Measurements from ENCODE around the gene HAAO.

HAAO gene

DNA sequence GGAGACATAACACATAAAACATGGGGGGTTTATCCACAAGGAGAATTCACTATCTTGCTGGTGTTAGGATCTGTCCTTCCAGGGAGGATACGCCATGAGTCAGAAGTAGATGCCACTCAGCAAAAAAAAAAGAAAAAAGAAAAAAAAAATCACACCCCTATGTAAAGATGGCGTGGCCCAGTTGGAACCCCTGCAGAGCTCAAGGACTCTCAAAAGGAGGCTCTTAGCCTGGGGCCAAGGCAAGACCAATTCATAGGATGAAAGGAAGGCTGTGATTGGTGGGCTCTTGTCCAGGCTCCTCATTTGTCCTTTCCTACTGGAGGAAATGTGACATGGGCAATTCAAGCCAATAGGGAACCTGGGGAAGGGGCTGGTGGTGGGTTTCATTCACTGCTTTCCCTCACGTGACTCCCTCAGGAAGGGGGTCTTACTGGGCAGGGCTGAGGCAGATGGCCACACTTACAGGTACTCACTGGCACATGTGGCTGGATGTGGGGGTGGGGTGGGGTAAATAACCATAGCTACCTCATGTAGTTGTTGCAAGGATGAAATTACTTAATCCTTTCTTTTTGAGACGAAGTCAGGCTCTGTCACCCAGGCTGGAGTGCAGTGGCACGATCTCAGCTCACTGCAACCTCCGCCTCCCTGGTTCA lies 38.7 kb upstream of the HAAO start:
- no peak overlapping the region for H3K9ac ChIP-seq (ENCODE audit: low read depth in 1 of 2, low read length in 2 of 2)
- H3K4me3 ChIP-seq (ENCODE audit: low read length in 2 of 2): no peak overlapping the region
- H3K27ac ChIP-seq (ENCODE audit: low read depth in 2 of 2, low read length in 2 of 2): no peak overlapping the region
- H3K36me3 ChIP-seq (ENCODE audit: control insufficient read depth in 2 of 2, insufficient read depth in 2 of 2, low read length in 2 of 2): no peaks in the 10 kb centered on the region
- no peaks in the 10 kb centered on the region for H3K27me3 ChIP-seq (ENCODE audit: control insufficient read depth in 2 of 2, insufficient read depth in 2 of 2, low read length in 2 of 2)
- peaks cover 8 to 13% of the 10 kb centered on the region in 2 donors for H3K4me1 ChIP-seq (ENCODE audit: control insufficient read depth in 2 of 2, insufficient read depth in 2 of 2, low read length in 2 of 2)
- H3K9me3 ChIP-seq (ENCODE audit: control insufficient read depth in 2 of 2, low read length in 2 of 2): no peaks in the 10 kb centered on the region

DNA sequence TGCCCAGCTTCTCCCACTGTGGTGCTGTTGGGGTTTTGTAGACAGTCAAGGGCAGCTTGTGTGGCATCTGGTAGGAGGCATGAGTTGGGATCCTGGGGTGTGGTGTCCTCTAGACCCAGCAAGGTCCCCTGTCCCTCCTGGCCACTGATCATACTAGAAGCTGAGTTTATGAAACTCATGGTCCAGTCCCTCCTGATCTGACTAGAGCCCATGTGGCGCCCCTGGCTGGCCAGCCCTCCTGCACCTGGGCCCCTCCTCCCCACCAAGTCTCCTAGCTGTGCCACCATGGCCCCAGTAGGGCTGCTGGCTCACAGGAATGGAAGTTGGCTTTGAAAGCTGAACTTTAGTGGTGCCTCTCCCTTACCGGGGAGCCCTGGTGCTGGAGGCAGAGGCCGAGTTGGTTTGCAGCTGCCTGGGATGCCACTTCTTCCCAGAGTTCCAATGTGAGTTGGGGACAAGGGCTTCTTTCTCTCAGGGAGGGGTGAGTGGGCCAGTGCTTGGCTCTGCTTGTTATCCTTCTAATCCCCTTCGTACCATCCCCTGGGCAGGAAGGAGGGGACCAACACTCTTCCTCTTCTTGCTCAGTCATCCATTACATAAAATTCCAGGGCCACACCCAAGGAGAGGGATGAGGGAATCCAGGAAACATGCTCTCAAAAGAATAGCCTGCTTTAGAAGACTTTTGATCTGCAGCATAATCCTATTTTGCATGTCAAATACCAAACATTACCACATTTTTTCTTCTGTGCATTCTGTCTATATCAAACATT lies 37.5 kb upstream of the HAAO start:
- Histone ChIP-seq H3K27me3 (ENCODE audit: control insufficient read depth in 2 of 2, insufficient read depth in 2 of 2, low read length in 2 of 2) (no peaks in the 10 kb centered on the region), H3K4me1 (ENCODE audit: control insufficient read depth in 2 of 2, insufficient read depth in 2 of 2, low read length in 2 of 2) (peaks cover 8 to 13% of the 10 kb centered on the region in 2 donors), H3K9me3 (ENCODE audit: control insufficient read depth in 2 of 2, low read length in 2 of 2) (no peaks in the 10 kb centered on the region), H3K36me3 (ENCODE audit: control insufficient read depth in 2 of 2, insufficient read depth in 2 of 2, low read length in 2 of 2) (no peaks in the 10 kb centered on the region), H3K9ac (ENCODE audit: low read depth in 1 of 2, low read length in 2 of 2) (no peak overlapping the region), H3K27ac (ENCODE audit: low read depth in 2 of 2, low read length in 2 of 2) (peak overlapping the region; percentile 12 to 19), H3K4me3 (ENCODE audit: low read length in 2 of 2) (no peak overlapping the region)

DNA sequence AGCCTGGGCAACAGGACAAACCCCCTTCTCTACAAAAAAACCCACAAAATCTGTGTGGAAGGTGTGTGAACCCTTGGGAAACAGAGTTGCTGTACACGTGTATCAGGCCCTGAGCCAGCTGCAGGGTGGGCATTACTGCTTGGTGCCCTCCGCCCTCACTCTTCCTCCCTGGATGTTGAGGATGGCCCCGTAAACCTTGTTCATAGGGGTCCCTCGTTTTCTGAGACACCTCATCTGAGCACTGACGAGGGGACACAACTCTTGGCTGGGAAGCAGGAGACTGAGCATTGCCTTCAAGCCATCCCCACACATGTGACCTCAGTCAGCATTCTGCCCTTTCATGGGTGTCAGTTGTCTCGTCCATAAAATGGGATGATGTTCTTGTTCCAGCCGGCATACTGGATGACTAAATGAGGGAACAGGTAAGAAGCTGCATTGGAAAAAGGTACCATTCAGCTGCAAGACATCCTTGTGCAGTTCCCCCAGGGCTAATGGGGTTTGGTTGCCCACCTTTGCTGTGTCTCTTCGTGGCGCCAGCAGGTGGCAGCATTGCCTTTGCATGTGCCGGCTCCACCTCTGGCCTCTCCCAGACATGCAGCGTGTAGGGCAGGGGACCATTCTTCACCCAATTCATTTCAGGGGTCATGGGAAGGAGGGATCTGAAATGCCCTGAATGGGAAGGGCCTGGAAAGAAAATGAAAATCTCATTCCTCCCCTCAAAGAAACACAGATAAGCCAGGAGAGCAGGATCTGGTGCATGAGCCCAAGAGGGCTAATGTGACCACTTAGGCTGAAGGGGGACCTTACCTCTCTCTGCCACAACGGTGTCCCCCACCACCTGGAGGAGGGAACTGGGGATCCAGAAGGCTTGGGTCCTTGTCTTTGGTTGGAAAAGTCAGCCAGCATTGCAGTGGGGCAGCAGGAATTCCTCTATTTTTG lies 36.4 kb upstream of the HAAO start:
- Histone ChIP-seq H3K36me3 (ENCODE audit: control insufficient read depth in 2 of 2, insufficient read depth in 2 of 2, low read length in 2 of 2) (no peaks in the 10 kb centered on the region), H3K9ac (ENCODE audit: low read depth in 1 of 2, low read length in 2 of 2) (no peak overlapping the region), H3K4me3 (ENCODE audit: low read length in 2 of 2) (no peak overlapping the region), H3K4me1 (ENCODE audit: control insufficient read depth in 2 of 2, insufficient read depth in 2 of 2, low read length in 2 of 2) (peaks cover 8 to 13% of the 10 kb centered on the region in 2 donors), H3K27ac (ENCODE audit: low read depth in 2 of 2, low read length in 2 of 2) (no peak overlapping the region), H3K9me3 (ENCODE audit: control insufficient read depth in 2 of 2, low read length in 2 of 2) (no peaks in the 10 kb centered on the region), H3K27me3 (ENCODE audit: control insufficient read depth in 2 of 2, insufficient read depth in 2 of 2, low read length in 2 of 2) (no peaks in the 10 kb centered on the region)

DNA sequence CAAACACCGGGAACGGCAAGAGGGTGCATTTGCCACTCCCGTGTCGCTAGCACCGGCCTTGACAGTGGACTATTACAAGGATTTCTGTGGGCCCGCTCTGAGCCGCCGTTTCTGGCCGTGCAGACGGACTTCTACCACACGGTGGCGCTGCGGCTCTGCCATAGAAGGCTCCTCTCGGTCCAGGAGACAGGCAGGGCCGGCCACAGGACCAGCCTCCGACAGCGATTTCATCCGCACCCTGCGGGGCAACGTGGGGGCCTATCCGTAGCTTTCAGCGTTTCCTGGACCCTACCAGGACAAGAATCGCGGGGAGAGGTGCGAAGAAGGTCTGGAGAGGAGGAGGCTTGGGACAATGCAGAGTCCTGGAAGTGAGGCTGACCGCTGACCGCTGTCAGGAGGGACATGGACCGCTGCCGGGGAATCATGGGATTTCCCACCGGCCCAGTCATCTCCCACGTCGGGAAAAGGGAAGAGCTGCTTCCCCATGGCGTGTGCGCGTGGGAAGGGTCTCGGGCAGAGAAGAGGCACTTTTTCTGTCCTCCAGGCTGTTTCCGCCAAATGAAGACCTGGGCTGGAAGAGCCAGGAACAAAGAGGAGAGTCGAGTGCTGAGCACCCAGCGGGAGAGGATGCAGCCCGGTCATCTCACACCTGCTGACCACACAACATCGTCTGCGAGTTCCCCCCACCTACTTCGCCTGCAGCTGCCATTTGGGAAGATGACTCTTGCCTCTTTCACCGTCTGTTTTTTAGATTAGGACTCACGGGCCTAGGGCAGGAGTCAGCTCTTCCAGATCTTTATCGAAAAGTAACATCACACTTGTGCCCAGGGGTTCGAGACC lies 35.5 kb upstream of the HAAO start:
- no peaks in the 10 kb centered on the region for H3K9me3 ChIP-seq (ENCODE audit: control insufficient read depth in 2 of 2, low read length in 2 of 2)
- peaks cover 8 to 13% of the 10 kb centered on the region in 2 donors for H3K4me1 ChIP-seq (ENCODE audit: control insufficient read depth in 2 of 2, insufficient read depth in 2 of 2, low read length in 2 of 2)
- H3K4me3 ChIP-seq (ENCODE audit: low read length in 2 of 2): peak overlapping the region; percentile 45 to 61
- no peaks in the 10 kb centered on the region for H3K36me3 ChIP-seq (ENCODE audit: control insufficient read depth in 2 of 2, insufficient read depth in 2 of 2, low read length in 2 of 2)
- peak overlapping the region in 1 of 2 donors; percentile 40 for H3K27ac ChIP-seq (ENCODE audit: low read depth in 2 of 2, low read length in 2 of 2)
- H3K9ac ChIP-seq (ENCODE audit: low read depth in 1 of 2, low read length in 2 of 2): peak overlapping the region; percentile 0 to 50
- no peaks in the 10 kb centered on the region for H3K27me3 ChIP-seq (ENCODE audit: control insufficient read depth in 2 of 2, insufficient read depth in 2 of 2, low read length in 2 of 2)

DNA sequence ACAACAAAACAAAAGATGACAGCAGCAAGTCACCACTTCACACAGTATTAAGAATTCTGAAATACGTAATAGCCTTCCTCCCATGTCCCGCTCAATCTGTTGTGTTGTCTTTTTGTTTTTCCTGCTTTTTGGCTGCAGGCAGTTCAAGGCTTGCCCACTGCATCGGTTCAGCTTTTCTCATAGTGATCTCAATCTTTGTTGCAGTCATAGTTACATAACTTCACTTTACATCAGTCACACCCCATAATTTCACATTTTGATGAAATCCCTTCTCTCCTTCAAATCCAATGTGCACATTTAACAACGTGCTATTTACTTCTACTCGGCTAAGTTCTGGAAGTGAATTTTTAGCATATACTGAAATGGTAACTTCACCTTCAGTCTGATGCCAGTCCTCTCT lies 33.8 kb upstream of the HAAO start:
- Histone ChIP-seq H3K9ac (ENCODE audit: low read depth in 1 of 2, low read length in 2 of 2) (no peak overlapping the region), H3K9me3 (ENCODE audit: control insufficient read depth in 2 of 2, low read length in 2 of 2) (no peaks in the 10 kb centered on the region), H3K36me3 (ENCODE audit: control insufficient read depth in 2 of 2, insufficient read depth in 2 of 2, low read length in 2 of 2) (no peaks in the 10 kb centered on the region), H3K27me3 (ENCODE audit: control insufficient read depth in 2 of 2, insufficient read depth in 2 of 2, low read length in 2 of 2) (no peaks in the 10 kb centered on the region), H3K4me1 (ENCODE audit: control insufficient read depth in 2 of 2, insufficient read depth in 2 of 2, low read length in 2 of 2) (peaks cover 8 to 13% of the 10 kb centered on the region in 2 donors), H3K27ac (ENCODE audit: low read depth in 2 of 2, low read length in 2 of 2) (no peak overlapping the region), H3K4me3 (ENCODE audit: low read length in 2 of 2) (no peak overlapping the region)

DNA sequence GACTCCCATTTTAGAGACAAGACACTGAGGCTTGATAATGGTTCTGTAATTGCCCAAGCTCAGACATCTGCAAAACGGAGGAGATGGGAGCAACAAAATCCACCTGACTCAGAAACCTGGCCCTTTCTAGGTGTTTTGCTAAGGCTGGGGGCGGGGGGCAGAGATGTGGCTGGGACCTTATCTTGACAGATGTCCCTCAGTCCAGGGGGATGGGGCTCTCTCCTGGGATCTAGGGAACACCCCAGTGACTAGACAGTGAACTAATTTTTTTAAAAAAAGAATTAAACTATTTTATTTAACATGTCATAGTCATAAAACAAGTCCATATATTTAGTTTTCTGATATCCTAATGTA lies 32.0 kb upstream of the HAAO start:
- peaks cover 8 to 13% of the 10 kb centered on the region in 2 donors for H3K4me1 ChIP-seq (ENCODE audit: control insufficient read depth in 2 of 2, insufficient read depth in 2 of 2, low read length in 2 of 2)
- H3K27ac ChIP-seq (ENCODE audit: low read depth in 2 of 2, low read length in 2 of 2): no peak overlapping the region
- no peaks in the 10 kb centered on the region for H3K27me3 ChIP-seq (ENCODE audit: control insufficient read depth in 2 of 2, insufficient read depth in 2 of 2, low read length in 2 of 2)

DNA sequence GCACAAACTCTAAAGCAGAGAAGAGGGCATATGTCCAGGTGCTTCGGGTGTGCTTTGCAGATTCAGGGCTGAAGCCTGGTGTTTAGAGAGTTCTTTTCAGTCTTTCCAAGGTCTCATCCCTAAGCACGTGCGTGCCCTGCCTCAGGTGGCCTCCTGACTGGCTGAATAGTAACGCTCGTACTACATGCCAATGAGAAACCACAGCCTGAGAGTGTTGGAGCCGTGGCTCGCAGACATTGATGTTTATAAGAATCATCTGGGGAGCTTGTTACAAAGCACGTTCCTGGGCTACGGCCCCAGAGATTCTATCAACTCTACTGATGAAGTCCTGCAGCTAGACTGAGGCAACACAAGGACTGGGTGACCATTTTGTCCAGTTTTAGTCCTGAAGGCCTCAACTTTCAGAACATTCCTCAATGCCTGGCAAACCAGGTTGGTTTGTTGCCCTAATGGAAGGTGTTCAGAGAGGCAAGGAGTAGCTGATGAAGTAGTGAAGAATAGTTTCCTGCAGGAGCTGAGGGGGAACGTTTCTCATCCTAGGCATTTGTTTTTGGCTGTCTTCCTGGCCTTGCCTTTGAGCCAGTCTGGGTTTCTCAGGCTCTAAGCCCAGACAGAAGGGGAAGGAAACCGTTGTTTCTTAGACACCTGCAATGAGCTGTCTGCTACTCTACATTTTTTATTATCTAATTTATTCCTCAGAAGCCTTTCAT lies 31.5 kb upstream of the HAAO start:
- no peaks in the 10 kb centered on the region for H3K27me3 ChIP-seq (ENCODE audit: control insufficient read depth in 2 of 2, insufficient read depth in 2 of 2, low read length in 2 of 2)
- H3K9ac ChIP-seq (ENCODE audit: low read depth in 1 of 2, low read length in 2 of 2): no peak overlapping the region
- H3K27ac ChIP-seq (ENCODE audit: low read depth in 2 of 2, low read length in 2 of 2): no peak overlapping the region
- no peaks in the 10 kb centered on the region for H3K36me3 ChIP-seq (ENCODE audit: control insufficient read depth in 2 of 2, insufficient read depth in 2 of 2, low read length in 2 of 2)
- H3K4me1 ChIP-seq (ENCODE audit: control insufficient read depth in 2 of 2, insufficient read depth in 2 of 2, low read length in 2 of 2): peaks cover 8 to 9% of the 10 kb centered on the region in 2 donors
- no peaks in the 10 kb centered on the region for H3K9me3 ChIP-seq (ENCODE audit: control insufficient read depth in 2 of 2, low read length in 2 of 2)
- no peak overlapping the region for H3K4me3 ChIP-seq (ENCODE audit: low read length in 2 of 2)

More for the DNA sequence above, 32.0 kb upstream of the HAAO start:
- no peaks in the 10 kb centered on the region for H3K9me3 ChIP-seq (ENCODE audit: control insufficient read depth in 2 of 2, low read length in 2 of 2)
- H3K36me3 ChIP-seq (ENCODE audit: control insufficient read depth in 2 of 2, insufficient read depth in 2 of 2, low read length in 2 of 2): no peaks in the 10 kb centered on the region
- H3K4me3 ChIP-seq (ENCODE audit: low read length in 2 of 2): no peak overlapping the region
- no peak overlapping the region for H3K9ac ChIP-seq (ENCODE audit: low read depth in 1 of 2, low read length in 2 of 2)

DNA sequence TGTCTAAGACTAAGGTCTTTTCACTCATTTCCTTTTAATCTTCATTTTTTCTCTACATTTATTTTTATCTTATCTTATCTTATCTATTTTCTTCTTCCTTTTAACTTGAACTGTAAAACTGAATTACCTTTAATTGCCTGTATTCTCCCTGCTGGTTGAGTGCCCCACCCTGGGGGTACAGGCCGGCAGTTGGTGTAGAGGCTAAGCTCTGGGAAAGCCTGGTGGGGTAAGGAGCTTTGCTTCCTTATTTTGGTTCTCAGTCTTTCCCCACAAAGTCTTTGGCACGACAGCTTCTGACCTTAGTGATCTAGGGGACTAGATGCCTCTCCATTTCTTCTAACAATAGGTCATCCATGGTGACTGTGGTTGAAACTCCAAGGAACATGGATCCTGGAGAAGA lies 26.8 kb upstream of the HAAO start:
- no peaks in the 10 kb centered on the region for H3K9me3 ChIP-seq (ENCODE audit: control insufficient read depth in 2 of 2, low read length in 2 of 2)
- no peak overlapping the region for H3K27ac ChIP-seq (ENCODE audit: low read depth in 2 of 2, low read length in 2 of 2)
- no peak overlapping the region for H3K9ac ChIP-seq (ENCODE audit: low read depth in 1 of 2, low read length in 2 of 2)
- no peaks in the 10 kb centered on the region for H3K27me3 ChIP-seq (ENCODE audit: control insufficient read depth in 2 of 2, insufficient read depth in 2 of 2, low read length in 2 of 2)
- no peak overlapping the region for H3K4me3 ChIP-seq (ENCODE audit: low read length in 2 of 2)
- H3K4me1 ChIP-seq (ENCODE audit: control insufficient read depth in 2 of 2, insufficient read depth in 2 of 2, low read length in 2 of 2): peaks cover 0 to 3% of the 10 kb centered on the region in 2 donors
- no peaks in the 10 kb centered on the region for H3K36me3 ChIP-seq (ENCODE audit: control insufficient read depth in 2 of 2, insufficient read depth in 2 of 2, low read length in 2 of 2)

DNA sequence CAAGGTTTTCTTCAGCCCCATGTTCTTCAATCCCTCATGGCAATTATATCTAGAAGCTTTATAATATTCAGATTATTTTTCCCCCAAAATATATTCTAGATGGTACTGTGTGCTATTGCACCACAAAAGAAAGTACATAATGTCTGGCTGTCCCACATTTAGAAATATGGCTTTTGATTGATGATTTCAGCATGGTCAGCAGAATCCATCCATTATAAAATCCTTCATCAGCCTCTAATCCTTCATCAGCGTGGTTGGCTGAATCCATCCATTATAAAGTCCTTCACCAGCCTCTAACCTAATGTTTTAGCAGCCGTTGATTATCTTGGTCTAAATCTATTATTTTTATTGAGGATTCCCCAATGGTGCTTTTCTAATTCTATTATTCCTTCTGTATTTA lies 23.3 kb upstream of the HAAO start:
- Histone ChIP-seq H3K27ac (ENCODE audit: low read depth in 2 of 2, low read length in 2 of 2) (no peak overlapping the region), H3K9me3 (ENCODE audit: control insufficient read depth in 2 of 2, low read length in 2 of 2) (no peaks in the 10 kb centered on the region), H3K4me3 (ENCODE audit: low read length in 2 of 2) (no peak overlapping the region), H3K4me1 (ENCODE audit: control insufficient read depth in 2 of 2, insufficient read depth in 2 of 2, low read length in 2 of 2) (peaks cover 3 to 6% of the 10 kb centered on the region in 2 donors), H3K9ac (ENCODE audit: low read depth in 1 of 2, low read length in 2 of 2) (no peak overlapping the region), H3K27me3 (ENCODE audit: control insufficient read depth in 2 of 2, insufficient read depth in 2 of 2, low read length in 2 of 2) (no peaks in the 10 kb centered on the region), H3K36me3 (ENCODE audit: control insufficient read depth in 2 of 2, insufficient read depth in 2 of 2, low read length in 2 of 2) (no peaks in the 10 kb centered on the region)

Measured in mucosa of rectum (tissue), 2 donors.